ENCODE data around the gene CCR6.

Gene CCR6

DNA sequence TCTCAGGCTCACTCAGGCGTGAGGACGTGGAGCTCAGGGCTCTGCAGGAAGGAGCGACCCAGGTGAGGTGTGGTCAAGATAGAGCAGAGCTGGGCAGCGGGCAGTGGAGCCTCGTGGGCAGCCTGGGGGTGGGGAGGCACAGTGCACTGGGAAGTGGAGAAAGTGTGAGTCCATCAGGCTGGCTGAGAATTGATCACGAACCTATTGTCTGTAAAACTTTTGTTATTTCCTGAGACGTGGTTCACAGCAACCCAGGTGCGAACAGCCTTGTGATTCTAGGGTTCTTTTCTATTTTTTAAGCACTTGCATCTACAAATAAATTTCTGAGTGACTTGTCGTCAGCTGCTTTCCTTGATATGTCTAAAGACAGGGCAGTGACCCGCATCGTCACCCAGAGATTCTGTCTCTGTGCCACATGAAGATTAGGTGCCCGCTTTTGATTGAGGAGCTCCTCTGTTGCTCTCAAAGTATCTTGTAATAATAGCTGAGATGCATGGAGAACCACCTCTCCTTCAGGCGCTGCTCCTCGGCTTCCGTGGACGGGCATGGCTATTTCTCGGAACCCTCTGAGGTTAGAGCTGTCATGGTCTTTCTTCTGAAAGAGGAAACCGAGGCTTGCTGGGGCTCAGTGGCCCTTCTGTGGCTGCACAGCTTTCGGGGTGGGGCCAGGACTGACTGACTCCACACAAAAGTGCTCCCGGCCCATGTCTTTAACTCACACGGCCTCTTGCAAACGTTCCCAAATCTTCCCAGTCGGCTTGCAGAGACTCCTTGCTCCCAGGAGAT, 662 bp upstream of the CCR6 start:
- no peak for DNase-seq

DNA sequence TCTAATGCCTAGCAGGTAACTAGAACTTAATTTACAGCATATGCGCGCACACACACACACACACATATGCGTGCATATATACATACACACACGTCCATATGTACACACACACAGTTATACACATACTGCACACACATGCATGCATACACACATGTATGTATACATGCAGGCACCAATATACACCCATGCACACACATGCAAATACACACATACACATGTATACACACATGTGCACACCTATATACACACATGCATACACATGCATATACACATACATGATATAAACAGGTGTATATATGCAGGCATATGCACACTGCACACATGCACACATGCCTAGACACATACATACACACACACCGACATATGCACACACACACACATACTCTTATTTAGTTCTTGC, 1.9 kb downstream of the CCR6 start:
- DNase-seq, result no peak

- DNase-seq, result no peak
Observed at GRCh38 chr6:167125410-167125809, 2.5 kb downstream of the CCR6 start.

- DNase-seq, result no peak
Observed at GRCh38 chr6:167125855-167126349, 3.0 kb downstream of the CCR6 start.

- DNase-seq, result no peak
Observed at GRCh38 chr6:167127785-167128531, 5.1 kb downstream of the CCR6 start.

DNA sequence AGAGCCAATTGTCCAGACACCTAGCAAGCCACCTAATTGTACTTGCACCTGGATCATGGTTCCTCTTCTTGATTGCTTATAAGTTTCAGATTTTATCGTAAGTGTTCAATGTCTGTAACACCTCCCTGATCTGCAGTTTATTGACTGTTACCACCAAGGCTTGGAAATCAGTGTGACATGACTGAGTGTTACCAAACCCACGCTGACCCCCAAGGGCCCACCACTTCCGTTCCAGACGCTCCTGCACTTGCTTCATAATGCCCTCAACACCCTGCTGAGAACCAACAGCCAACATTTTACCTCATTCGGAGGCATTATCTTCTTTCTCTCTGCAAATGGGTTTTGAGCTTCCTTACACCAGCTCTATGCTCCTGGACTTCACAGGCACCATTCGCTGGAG, 6.3 kb downstream of the CCR6 start:
- no peak for DNase-seq

- DNase-seq, result no peak
Observed at GRCh38 chr6:167129562-167129961, 6.7 kb downstream of the CCR6 start.

DNA sequence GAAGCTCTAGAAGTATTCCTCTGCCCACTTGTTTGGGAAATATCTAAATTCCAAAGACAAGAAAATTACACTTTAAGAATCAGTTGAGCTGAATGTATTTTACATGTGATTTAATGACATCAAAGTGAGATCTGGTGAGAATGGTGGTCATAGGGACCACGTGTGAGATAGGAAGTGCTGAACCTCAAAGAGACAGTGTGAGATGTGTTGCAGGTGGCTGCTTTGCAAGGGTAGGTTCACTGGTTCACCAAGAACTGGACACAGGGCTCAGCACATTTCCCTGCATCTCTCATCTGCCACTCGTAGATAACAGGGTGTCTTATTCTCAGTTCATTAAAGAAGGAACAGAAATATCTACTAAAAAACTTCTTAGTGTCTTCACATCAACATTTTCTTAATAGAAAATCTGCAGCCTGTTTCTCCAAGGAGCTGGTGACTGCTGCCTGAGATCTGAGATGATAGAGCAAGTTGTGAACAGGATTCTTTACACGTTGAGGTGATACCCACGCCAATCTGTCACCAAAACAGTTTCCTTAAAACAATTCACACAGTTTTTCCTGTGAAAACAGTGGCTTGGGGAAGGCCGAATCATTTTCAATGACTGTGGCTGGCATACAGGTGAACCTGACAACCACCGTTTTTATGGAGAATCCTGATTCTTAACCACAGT, 7.2 kb downstream of the CCR6 start:
- no peak for DNase-seq

GRCh38 chr6:167130712-167131684, 8.1 kb downstream of the CCR6 start:
- no peak for DNase-seq

GRCh38 chr6:167134448-167135328, 11.8 kb downstream of the CCR6 start:
- no peak for DNase-seq

DNA sequence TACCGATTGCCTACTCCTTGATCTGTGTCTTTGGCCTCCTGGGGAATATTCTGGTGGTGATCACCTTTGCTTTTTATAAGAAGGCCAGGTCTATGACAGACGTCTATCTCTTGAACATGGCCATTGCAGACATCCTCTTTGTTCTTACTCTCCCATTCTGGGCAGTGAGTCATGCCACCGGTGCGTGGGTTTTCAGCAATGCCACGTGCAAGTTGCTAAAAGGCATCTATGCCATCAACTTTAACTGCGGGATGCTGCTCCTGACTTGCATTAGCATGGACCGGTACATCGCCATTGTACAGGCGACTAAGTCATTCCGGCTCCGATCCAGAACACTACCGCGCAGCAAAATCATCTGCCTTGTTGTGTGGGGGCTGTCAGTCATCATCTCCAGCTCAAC, 13.5 kb downstream of the CCR6 start:
- no peak for DNase-seq

- DNase-seq, result no peak
Observed at GRCh38 chr6:167137081-167137480, 14.2 kb downstream of the CCR6 start.

GRCh38 chr6:167137881-167138280, 15.0 kb downstream of the CCR6 start:
- DNase-seq, result no peak

GRCh38 chr6:167139761-167140160, 16.9 kb downstream of the CCR6 start:
- DNase-seq, result no peak

GRCh38 chr6:167140589-167141474, 17.9 kb downstream of the CCR6 start:
- no peak for DNase-seq

GRCh38 chr6:167141667-167142432, 19.0 kb downstream of the CCR6 start:
- no peak for DNase-seq

DNA sequence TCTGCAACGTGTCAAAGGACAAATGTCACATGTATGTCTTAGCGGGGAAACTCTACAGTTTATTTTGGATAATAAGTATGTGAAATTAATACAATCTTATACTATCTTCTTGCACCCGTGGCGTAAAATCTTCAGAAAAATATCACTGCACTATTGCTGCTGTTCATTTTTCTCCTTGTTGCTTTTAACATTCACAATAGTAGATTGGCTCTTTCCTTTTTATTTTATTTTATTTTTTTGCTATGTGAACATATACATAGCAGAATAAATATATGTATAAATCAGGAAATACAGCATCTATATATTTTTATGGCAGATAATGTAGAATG, 19.5 kb downstream of the CCR6 start:
- DNase-seq, result no peak

- DNase-seq, result no peak
Observed at GRCh38 chr6:167143041-167143440, 20.1 kb downstream of the CCR6 start.

DNA sequence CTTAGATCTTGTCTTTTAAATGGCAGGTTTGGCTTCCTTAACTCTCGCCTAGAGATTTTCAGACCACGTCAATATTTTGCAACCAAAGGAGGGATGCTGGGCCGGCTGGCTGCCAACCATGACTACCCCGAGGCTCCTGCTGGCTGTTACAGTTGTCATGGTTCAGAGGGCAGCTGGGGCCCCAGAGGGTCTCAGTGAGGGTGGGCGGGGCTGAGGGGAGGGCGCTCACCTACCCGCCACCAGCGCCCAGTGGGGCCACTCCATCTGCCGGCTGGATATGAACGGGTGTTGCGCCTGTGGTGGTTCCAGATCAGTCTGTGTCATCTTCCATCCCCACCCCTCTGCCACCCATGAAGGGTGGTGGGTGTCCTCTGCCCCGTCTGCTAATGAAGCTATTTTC, 22.6 kb downstream of the CCR6 start:
- no peak for DNase-seq

DNA sequence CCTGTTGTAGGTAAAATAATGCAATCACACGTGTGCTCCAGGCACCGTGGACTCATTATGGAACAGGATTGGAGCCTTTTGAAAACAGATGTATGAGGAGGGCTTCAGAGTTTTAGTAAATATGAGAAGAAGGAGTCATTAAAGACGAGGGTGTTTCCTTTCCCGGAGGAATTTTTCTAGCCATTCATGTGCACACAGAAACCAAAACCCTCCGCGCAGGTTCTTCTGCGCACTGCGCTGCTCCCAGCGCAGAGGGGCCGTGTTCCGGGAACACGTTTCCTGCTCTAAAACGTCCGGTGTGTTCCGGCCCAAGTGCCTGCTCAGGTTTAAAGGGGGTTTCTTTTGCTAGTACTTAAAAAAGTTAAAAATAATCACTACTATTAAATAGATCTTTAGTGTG, 23.2 kb downstream of the CCR6 start:
- no peak for DNase-seq
